Gastrocnemius medialis (tissue), 4 donors: ENCODE results near the gene FGF19. TPM values are rescaled to one million over a fixed set of nuclear protein-coding genes. Genes with fewer than 3 reads are reported as not detected.

ENCODE experiments used
- ATAC-seq, 2 donors: fragments of 150-250 bp; one replicate each; pipeline ENCODE4 v1.9.1; 2016
- DNase-seq, 2 donors: peaks; one replicate each; pipeline ENCODE4 v3.0.0-alpha.2; 2019
- H3K27ac ChIP-seq, 4 donors: fragments of 200-600 bp; sonication (generic); 1 replicate in 1 of 4; 2 replicates in 3 of 4; pipeline ENCODE4 v1.5.1; 2016 to 2018; ENCODE audit warnings: mild to moderate bottlenecking in 2 of 4, moderate library complexity in 1 of 4
- H3K27me3 ChIP-seq, 3 donors: fragments of 200-600 bp; sonication (generic) in 2 of 3; 1 replicate in 1 of 3; 2 replicates in 2 of 3; pipeline versions ENCODE4 v1.5.1 to v1.6.0; 2016 to 2019; ENCODE audit warnings: mild to moderate bottlenecking in 1 of 3, moderate library complexity in 1 of 3
- H3K36me3 ChIP-seq, 2 donors: fragments of 200-600 bp; sonication (generic) in 1 of 2; one replicate each; pipeline ENCODE4 v1.5.1; 2017 to 2018
- H3K4me1 ChIP-seq, 2 donors: fragments of 200-600 bp; sonication (generic) in 1 of 2; one replicate each; pipeline ENCODE4 v1.5.1; 2016 to 2017; ENCODE audit warnings: mild to moderate bottlenecking in 2 of 2
- H3K4me3 ChIP-seq, 4 donors: fragments of 200-600 bp; sonication (generic) in 3 of 4; 1 replicate in 1 of 4; 2 replicates in 3 of 4; pipeline ENCODE4 v1.5.1; 2016 to 2019; ENCODE audit warnings: mild to moderate bottlenecking in 2 of 4
- H3K9me3 ChIP-seq, 3 donors: fragments of 200-600 bp; sonication (generic) in 2 of 3; 1 replicate in 1 of 3; 2 replicates in 2 of 3; pipeline ENCODE4 v1.5.1; 2016 to 2019
- POLR2A ChIP-seq, 2 donors: fragments of 450-650 bp; IDR thresholded peaks; one replicate each; pipeline ENCODE4 v1.6.1; 2017; ENCODE audit warnings: antibody characterized with exemption in 2 of 2, mild to moderate bottlenecking in 2 of 2, moderate library complexity in 2 of 2
- in situ Hi-C, 4 donors: fragments of 200-750 bp; cut with MboI; loops; one replicate each; pipeline versions ENCODE4 v1.15.0 to v1.8.0; 2017; ENCODE audit warnings: low sequenced_read_pairs in 4 of 4
- intact Hi-C: fragments of 100-400 bp; cut with DNase I; formaldehyde crosslinking; loops from one replicate; pipeline ENCODE4 v1.15.1; 2023; ENCODE audit warnings: low total_unique reads
- total RNA-seq, 4 donors: library from RNA; depleted of rRNA; stranded (reverse); fragments of >200 nt; gene quantifications; one replicate each; pipeline versions ENCODE4 v1.1.0 to v1.2.3, GENCODE V29; 2016
- TF ChIP-seq, protein P1 (sequence below), 5 experiments: fragments of 450-650 bp in 3 of 5; fragments of 200-600 bp in 2 of 5; sonication (generic) in 2 of 5; IDR thresholded peaks in 4 of 5; conservative IDR thresholded peaks in 1 of 5; 1 replicate in 4 of 5; 2 replicates in 1 of 5; pipeline ENCODE4 v1.5.1; 2016 to 2019; ENCODE audit warnings: antibody characterized with exemption in 5 of 5, mild to moderate bottlenecking in 3 of 5, moderate library complexity in 3 of 5

Gene FGF19, protein sequence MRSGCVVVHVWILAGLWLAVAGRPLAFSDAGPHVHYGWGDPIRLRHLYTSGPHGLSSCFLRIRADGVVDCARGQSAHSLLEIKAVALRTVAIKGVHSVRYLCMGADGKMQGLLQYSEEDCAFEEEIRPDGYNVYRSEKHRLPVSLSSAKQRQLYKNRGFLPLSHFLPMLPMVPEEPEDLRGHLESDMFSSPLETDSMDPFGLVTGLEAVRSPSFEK
- not detected for total RNA-seq

DNA sequence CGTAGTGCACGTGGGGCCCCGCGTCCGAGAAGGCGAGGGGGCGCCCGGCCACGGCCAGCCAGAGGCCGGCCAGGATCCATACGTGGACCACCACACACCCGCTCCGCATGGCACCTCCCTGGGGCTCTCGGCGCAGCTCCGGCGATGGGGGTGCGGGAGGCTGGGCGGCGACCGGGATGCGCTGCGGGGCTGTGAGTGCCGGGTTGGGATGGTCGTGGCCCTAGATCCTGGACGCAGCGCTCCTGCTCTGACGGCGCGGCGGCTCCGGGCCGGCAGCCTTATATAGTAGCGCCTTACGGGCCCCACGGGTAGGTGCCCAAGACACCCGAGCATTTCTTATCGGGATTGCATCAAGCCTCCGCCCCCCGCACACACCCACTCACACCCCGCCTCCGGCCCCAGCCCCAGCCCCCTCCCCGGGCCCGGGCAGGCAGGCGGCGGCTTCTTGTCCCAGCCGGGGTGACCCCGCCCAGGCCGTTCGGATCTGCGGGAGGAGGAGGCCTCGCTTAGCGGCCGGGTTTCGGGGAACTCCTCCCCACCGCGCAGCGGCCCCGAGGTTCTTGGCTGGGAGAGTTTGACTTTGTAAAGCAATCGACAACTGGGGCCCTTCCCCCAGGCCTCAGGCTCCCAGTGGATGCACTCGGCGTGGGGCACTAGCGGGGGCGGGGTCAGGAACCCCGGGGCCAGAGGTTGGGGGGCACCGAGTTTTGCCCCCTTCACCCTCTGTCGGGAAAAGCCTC is at the start of gene FGF19:
TSS of gene FGF19 (minus strand) at position 255 of the 740 bp plus-strand sequence. CDS start at position 109, 146 bp downstream.
- H3K27me3 ChIP-seq = peaks cover 60 to 70% (median 64%) of the 10 kb centered on the region in 3 donors
- ATAC-seq = no peak
- no peaks in the 10 kb centered on the region for H3K4me1 ChIP-seq
- H3K36me3 ChIP-seq = no peaks in the 10 kb centered on the region
- no peak within 1 kb of the TSS for H3K27ac ChIP-seq
- intact Hi-C loops = loop anchor here (5.0 kb wide), 1 partner anchor 183 kb away; no protein-coding TSS in a partner anchor
- DNase-seq = no peak
- TF ChIP-seq, protein P1, sequence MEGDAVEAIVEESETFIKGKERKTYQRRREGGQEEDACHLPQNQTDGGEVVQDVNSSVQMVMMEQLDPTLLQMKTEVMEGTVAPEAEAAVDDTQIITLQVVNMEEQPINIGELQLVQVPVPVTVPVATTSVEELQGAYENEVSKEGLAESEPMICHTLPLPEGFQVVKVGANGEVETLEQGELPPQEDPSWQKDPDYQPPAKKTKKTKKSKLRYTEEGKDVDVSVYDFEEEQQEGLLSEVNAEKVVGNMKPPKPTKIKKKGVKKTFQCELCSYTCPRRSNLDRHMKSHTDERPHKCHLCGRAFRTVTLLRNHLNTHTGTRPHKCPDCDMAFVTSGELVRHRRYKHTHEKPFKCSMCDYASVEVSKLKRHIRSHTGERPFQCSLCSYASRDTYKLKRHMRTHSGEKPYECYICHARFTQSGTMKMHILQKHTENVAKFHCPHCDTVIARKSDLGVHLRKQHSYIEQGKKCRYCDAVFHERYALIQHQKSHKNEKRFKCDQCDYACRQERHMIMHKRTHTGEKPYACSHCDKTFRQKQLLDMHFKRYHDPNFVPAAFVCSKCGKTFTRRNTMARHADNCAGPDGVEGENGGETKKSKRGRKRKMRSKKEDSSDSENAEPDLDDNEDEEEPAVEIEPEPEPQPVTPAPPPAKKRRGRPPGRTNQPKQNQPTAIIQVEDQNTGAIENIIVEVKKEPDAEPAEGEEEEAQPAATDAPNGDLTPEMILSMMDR (IDR thresholded peaks at IDR 0.05 in 4 of 5, conservative IDR thresholded peaks at IDR 0.05 in 1 of 5) = no peak
- no peak for TF ChIP-seq POLR2A (IDR thresholded peaks at IDR 0.05)
- in situ Hi-C loops = no loop called here
- H3K4me3 ChIP-seq = no peak within 1 kb of the TSS
- H3K9me3 ChIP-seq = no peaks in the 10 kb centered on the region

DNA sequence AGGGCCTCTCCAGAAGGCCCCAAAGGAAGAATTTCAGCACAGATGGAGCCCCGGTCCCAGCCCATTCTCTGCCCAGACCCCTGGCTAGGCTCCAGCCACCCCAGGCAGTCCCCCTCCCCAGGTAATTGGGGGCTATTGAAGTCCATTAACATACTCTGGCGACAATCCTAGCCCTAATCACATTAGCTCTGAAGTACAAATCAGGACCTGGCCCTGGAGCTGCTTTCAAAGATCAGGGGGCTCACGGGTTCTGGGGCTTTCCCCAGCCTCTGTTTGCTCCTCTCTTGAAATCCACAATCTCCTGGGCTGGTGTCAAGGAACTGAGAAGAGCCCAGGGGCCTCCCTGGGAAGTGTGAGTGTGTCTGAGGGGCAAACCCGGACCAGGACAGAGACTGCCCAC is 49.1 kb upstream of the FGF19 start:
- in situ Hi-C loops = no loop called here
- ATAC-seq (no peak), DNase-seq (no peak)
- intact Hi-C loops = no loop called here
- H3K4me3 ChIP-seq = no peak overlapping the region
- H3K4me1 ChIP-seq = no peaks in the 10 kb centered on the region
- no peak overlapping the region for H3K27ac ChIP-seq
- H3K9me3 ChIP-seq = no peaks in the 10 kb centered on the region
- H3K36me3 ChIP-seq = no peaks in the 10 kb centered on the region
- no peak for TF ChIP-seq POLR2A (IDR thresholded peaks at IDR 0.05)
- TF ChIP-seq, protein P1 (IDR thresholded peaks at IDR 0.05 in 4 of 5, conservative IDR thresholded peaks at IDR 0.05 in 1 of 5) = no peak
- H3K27me3 ChIP-seq = peaks cover 0 to 4% (median 2%) of the 10 kb centered on the region in 3 donors

DNA sequence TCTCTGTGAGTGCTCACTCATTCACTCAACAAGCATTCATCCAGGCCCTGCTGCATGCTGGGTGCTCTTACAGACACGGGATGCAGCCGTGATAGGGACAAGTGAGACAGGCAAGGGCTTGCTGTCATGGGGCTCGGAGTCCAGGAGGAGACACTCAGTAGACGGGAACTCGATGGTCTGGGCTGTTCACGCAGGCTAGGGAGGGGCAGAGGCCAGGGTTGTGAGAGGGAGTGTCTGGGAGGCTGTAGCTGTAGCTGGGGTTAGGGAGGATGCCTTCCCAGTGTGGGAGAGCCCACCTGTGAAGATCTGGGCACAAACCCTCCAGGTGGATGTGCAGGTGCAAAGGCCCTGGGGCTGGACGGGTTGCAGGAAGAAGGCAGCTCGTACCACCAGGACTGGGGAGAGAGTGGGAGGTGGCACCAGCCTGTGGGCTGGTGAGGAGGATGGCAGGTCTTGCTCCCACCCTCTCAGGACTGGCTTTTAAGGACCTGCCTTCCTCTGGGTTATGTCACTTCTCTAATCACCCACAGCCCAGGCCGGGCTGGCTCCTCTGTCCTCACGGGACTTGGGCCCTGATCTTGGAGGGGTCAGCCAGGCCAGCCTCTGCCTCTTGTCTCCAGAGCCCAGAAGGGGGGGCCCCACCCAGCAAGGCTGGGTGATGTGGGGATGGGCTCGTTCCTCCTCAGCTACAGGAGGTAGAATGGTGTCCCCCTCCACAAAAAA is 47.2 kb upstream of the FGF19 start:
- H3K27me3 ChIP-seq = peaks cover 0 to 9% (median 6%) of the 10 kb centered on the region in 3 donors
- no peak overlapping the region for H3K4me3 ChIP-seq
- no peaks in the 10 kb centered on the region for H3K9me3 ChIP-seq
- intact Hi-C loops = no loop called here
- no peak overlapping the region for H3K27ac ChIP-seq
- no peaks in the 10 kb centered on the region for H3K36me3 ChIP-seq
- DNase-seq (no peak), ATAC-seq (no peak)
- in situ Hi-C loops = no loop called here
- no peaks in the 10 kb centered on the region for H3K4me1 ChIP-seq
- TF ChIP-seq, protein P1 (IDR thresholded peaks at IDR 0.05 in 4 of 5, conservative IDR thresholded peaks at IDR 0.05 in 1 of 5) = no peak
- TF ChIP-seq POLR2A (IDR thresholded peaks at IDR 0.05) = no peak

DNA sequence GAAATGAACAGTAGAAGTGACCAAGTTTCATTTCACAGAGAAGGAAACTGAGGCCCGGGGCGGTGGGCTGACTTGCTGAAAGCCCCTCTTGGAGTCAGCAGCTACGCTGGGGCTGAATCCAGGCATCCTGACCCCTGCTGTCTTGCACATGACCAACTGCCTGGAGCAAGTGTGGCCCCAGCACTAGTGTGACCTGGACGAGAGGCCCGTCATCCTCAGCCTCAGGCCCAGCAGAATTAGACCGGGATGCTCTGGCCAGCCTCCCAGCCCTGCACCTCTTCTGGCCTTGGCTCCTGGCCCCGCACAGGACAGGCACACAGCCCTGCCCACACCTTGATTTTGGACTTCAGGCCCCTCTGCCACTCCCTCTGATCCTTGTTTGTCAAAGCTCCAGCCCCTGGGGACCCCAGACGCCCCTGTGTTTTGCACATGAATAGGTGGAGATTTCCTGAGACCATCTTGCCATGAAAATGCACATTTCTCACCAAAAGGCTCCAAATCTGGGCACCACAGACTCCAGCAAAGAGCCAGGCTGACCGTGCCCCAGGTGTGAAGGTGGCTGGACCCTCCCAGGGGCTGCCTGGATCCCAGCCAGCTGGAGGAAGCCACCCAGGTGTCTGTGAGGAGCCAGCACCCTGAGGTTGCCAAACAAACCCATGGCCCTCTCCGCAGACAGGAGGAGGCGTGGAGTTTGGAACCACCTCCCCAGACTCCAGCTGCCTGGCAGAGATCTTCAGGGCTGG is 46.5 kb upstream of the FGF19 start:
- Histone ChIP-seq H3K27ac (no peak overlapping the region), H3K27me3 (peaks cover 3 to 10% (median 9%) of the 10 kb centered on the region in 3 donors), H3K36me3 (no peaks in the 10 kb centered on the region), H3K4me3 (no peak overlapping the region), H3K4me1 (no peaks in the 10 kb centered on the region), H3K9me3 (no peaks in the 10 kb centered on the region)
- intact Hi-C loops = no loop called here
- in situ Hi-C loops = no loop called here
- TF ChIP-seq, protein P1 (IDR thresholded peaks at IDR 0.05 in 4 of 5, conservative IDR thresholded peaks at IDR 0.05 in 1 of 5) = no peak
- TF ChIP-seq POLR2A (IDR thresholded peaks at IDR 0.05) = no peak
- DNase-seq (no peak), ATAC-seq (no peak)
